ENCODE measurements around the gene TLNRD1.

- TF ChIP-seq, protein P1, sequence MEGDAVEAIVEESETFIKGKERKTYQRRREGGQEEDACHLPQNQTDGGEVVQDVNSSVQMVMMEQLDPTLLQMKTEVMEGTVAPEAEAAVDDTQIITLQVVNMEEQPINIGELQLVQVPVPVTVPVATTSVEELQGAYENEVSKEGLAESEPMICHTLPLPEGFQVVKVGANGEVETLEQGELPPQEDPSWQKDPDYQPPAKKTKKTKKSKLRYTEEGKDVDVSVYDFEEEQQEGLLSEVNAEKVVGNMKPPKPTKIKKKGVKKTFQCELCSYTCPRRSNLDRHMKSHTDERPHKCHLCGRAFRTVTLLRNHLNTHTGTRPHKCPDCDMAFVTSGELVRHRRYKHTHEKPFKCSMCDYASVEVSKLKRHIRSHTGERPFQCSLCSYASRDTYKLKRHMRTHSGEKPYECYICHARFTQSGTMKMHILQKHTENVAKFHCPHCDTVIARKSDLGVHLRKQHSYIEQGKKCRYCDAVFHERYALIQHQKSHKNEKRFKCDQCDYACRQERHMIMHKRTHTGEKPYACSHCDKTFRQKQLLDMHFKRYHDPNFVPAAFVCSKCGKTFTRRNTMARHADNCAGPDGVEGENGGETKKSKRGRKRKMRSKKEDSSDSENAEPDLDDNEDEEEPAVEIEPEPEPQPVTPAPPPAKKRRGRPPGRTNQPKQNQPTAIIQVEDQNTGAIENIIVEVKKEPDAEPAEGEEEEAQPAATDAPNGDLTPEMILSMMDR (optimal IDR thresholded peaks at IDR 0.05 in 1 of 3, IDR thresholded peaks at IDR 0.05 in 1 of 3, conservative IDR thresholded peaks at IDR 0.05 in 1 of 3; ENCODE audit: extremely low read depth in 1 of 3, insufficient read depth in 2 of 3, low read length in 3 of 3) = no peak
- TF ChIP-seq EZH2 (IDR thresholded peaks at IDR 0.05; ENCODE audit: low read length) = no peak
These were observed 7.6 kb downstream of the TLNRD1 start for GRCh38 chr15:81008312-81008711.

Data from keratinocyte (primary cell).